Epithelial cell of esophagus (primary cell): Measurements from ENCODE around the gene RERE.

Experiments used
- DNase-seq: peaks from one replicate; pipeline ENCODE4 v3.0.0; 2010; ENCODE audit warnings: low read depth
- H3K4me3 ChIP-seq: 2 replicates; pipeline ENCODE4 v1.5.1; 2011; ENCODE audit warnings: mild to moderate bottlenecking, low read length, control low read depth
- CTCF ChIP-seq: IDR thresholded peaks from 2 replicates; pipeline ENCODE4 v1.5.1; 2011; ENCODE audit warnings: low read depth, mild to moderate bottlenecking, low read length, control low read depth, inconsistent platforms; ENCODE audit not compliant: insufficient read depth; ENCODE audit errors: missing control alignments

The RERE gene

GRCh38 chr1:8570465-8570864, 247.0 kb downstream of the RERE start:
- DNase-seq = no peak
- no peak for TF ChIP-seq CTCF
- H3K4me3 ChIP-seq = no peak overlapping the region

GRCh38 chr1:8569242-8569641, 248.2 kb downstream of the RERE start:
- TF ChIP-seq CTCF = no peak
- no peak for DNase-seq
- H3K4me3 ChIP-seq = no peak overlapping the region

DNA sequence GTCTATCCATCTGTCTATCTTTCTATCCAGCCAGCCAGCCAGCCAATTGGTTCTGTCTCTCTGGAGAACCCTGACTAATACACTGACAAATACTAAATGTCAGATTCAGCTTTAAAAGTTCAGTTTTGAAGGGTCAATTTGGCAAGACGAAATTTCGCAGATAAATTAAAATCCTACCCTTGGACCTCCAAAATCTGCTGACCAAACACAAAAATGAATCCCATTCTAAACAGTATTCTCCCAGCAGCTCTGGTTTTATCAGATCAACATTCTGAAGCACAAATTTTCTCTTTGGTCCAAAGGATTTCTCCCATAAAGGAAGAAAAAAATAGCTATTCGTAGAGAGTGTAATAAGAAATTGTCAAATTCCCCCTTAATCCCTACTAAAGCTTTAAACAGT, 248.6 kb downstream of the RERE start:
- H3K4me3 ChIP-seq = no peak overlapping the region
- TF ChIP-seq CTCF = no peak
- DNase-seq = no peak

DNA sequence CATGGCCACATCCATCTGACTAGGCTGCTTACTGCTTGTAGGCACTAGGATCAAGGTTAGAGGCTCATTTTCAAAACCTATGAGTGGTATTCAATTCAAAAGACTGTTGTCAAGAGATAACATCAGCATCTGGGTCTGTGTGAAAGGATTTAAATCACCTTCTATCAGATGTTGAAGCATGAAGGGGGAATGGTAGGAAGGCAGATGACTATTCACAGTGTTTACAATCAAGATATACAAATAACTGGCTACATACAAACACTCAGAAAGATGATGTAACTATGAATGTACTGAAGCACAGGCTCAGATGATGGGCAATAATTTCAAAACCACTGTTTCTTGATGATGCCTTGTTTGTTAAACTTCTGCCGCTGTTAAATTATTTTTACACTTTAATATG, 250.3 kb downstream of the RERE start:
- no peak for TF ChIP-seq CTCF
- peak; percentile 13 for DNase-seq
- no peak overlapping the region for H3K4me3 ChIP-seq

GRCh38 chr1:8565802-8566201, 251.6 kb downstream of the RERE start:
- no peak for TF ChIP-seq CTCF
- DNase-seq = no peak
- no peak overlapping the region for H3K4me3 ChIP-seq

DNA sequence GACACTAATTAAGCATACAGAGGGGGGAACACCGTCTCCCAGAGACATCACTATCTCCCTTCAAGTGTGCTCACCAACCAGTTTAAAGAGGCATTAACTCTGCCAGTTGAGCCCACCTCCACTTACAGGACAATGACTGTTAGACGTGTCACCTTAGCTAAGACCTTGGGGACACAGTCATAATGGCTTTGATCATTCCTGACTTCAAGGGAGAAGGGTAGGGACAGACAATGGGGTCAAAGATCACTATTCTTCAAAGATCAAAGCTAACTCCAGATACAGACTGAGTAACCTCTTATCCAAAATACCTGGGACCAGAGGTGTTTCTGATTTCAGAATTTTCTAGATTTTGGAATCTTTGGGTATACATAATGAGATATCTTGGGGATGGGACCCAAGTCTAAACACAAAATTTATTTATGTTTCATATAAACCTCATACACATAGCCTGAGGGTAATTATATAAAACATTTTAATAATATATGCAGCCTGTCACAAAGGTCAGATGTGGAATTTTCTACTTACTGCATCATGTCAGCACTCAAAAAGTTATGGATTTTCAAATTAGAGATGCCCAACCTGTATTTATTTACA, 253.4 kb downstream of the RERE start:
- H3K4me3 ChIP-seq = no peak overlapping the region
- no peak for TF ChIP-seq CTCF
- DNase-seq = no peak

DNA sequence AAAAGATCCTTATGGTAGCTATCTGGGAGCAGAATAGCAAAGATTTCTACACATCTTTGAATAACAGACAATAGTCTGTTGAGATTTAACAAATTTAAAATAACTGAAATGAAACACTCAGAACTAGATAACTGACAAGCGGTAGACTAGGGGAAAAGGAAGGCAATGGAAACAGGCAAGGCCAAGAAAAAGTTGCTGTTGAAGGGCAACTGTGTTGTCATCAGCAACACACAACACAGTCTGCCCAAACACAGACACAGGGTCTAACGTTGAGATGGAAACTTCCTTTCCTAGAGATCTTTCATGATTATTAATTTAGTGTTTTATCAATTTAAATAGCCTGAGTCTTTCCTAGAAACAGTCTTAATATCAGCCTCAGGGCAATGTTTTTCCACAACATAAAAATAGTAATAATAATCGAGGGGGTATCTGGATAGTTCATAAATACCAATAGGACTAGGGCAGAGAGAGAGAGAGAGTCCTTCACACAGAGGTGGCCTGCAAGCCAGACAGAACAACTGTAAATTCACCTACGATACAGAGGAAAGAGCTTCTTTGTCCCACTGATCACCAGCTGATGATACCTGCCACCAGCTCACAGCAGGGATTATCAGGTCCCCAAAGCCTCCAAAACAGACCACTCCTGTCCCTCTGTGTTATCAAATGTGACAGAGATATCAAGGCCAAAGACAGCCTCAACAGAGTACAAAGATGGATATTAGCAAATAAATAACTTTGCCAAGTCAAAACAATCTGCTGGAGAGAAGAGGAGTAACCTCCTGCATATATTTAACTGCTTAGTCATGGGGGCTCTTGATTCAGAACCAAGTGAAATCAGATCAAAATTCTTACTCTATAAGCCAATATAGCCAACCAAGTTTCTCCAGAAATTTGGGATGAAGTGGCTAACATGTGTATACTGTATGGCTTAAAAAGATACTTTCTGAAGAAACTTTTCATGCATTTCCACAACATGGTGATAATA, 254.3 kb downstream of the RERE start:
- no peak for TF ChIP-seq CTCF
- no peak overlapping the region for H3K4me3 ChIP-seq
- DNase-seq = no peak
